ENCODE data around the gene NAIF1. TPM values are rescaled to one million over a fixed set of nuclear protein-coding genes. Genes with fewer than 3 reads are reported as not detected.
A peak's percentile ranks its signal among the peaks of the same experiment; 100 is the strongest.
"Not testable (repeated sequence)": the region's sequence is repeated elsewhere in the genome, so short reads cannot be mapped to it uniquely, and the experiment has no call there.

The NAIF1 gene
- total RNA-seq, 1 donor: 10.8 TPM

DNA sequence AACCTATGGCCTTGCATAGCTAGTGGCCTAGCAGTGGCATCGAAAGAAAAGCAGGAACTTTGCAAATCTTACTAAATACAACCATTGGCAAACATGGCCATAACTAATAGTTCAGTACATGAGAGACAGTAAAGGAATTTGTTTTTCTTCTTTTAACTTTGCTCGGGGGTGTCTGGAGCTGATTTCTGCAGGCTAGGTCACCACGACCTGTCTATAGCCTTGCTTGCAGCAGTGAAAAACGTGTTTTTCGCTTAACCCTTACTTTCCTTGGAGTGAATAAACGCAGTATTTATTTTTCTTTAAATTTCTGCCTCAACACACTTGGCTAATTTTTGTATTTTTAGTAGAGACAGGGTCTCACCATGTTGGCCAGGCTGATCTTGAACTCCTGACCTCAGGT, 19.9 kb downstream of the NAIF1 start:
- DNase-seq (ENCODE audit: low read depth): no peak
- no peak overlapping the region for H3K4me3 ChIP-seq (ENCODE audit: low read depth, low read length)
- TF ChIP-seq, protein P1, sequence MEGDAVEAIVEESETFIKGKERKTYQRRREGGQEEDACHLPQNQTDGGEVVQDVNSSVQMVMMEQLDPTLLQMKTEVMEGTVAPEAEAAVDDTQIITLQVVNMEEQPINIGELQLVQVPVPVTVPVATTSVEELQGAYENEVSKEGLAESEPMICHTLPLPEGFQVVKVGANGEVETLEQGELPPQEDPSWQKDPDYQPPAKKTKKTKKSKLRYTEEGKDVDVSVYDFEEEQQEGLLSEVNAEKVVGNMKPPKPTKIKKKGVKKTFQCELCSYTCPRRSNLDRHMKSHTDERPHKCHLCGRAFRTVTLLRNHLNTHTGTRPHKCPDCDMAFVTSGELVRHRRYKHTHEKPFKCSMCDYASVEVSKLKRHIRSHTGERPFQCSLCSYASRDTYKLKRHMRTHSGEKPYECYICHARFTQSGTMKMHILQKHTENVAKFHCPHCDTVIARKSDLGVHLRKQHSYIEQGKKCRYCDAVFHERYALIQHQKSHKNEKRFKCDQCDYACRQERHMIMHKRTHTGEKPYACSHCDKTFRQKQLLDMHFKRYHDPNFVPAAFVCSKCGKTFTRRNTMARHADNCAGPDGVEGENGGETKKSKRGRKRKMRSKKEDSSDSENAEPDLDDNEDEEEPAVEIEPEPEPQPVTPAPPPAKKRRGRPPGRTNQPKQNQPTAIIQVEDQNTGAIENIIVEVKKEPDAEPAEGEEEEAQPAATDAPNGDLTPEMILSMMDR (IDR thresholded peaks at IDR 0.05; ENCODE audit: insufficient read depth, low read depth, low read length): no peak

DNA sequence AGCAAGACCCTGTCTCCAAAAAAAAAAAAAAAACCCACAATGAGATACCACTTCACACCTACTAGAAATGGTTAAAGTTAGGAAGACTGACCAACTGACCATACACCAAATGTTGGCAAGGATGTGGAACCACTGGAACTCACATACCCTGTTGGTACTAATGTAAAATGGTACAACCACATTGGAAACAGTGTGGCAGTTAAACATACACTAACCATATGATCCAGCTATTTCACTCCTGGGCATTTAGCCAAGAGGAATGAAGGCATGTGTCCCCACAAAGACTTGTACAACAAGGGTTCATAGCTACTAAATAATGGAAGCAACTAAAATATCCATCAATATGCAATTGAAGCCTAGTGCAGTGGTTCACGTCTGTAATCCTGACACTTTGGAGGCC, 21.3 kb downstream of the NAIF1 start:
- no peak overlapping the region for H3K4me3 ChIP-seq (ENCODE audit: low read depth, low read length)
- TF ChIP-seq, protein P1 (IDR thresholded peaks at IDR 0.05; ENCODE audit: insufficient read depth, low read depth, low read length): no peak
- DNase-seq (ENCODE audit: low read depth): peak; percentile 37

DNA sequence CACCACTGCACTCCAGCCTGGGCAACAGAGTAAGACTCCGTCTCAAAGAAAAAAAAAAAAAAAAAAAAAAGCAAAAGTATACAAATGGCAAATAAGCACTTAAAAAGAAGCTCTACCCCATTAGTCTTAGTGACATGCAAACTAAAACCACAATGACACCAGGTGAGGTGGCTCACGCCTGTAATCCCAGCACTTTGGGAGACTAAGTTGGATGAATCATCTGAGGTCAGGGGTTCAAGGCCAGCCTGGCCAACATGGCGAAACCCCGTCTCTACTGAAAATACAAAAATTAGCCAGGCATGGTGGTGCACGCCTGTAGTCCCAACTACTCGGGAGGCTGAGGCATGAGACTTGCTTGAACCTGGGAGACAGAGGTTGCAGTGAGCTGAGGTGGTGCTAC, 21.7 kb downstream of the NAIF1 start:
- not testable (repeated sequence) for H3K4me3 ChIP-seq (ENCODE audit: low read depth, low read length); DNase-seq (ENCODE audit: low read depth)

DNA sequence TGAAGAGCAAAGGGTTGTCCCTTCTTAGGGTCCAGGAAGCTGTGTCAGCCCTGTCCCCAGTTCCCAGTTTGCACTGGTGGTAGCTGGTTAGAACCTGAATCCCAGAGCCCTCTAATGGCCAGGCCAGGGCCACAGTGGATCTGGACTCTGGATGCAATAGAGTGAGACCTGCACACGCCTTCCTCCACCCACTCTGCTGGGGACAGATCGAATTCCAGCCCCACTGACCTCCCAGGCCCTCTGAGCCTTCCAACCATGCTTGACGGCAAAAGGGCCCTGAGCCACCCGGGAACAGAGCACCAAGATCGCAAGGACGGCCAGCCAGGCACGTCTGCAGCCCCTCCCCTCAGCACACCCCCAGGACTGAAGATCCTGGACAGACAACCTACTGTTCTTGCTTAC, 23.7 kb downstream of the NAIF1 start:
- TF ChIP-seq, protein P1 (IDR thresholded peaks at IDR 0.05; ENCODE audit: insufficient read depth, low read depth, low read length): no peak
- DNase-seq (ENCODE audit: low read depth): no peak
- H3K4me3 ChIP-seq (ENCODE audit: low read depth, low read length): no peak overlapping the region

DNA sequence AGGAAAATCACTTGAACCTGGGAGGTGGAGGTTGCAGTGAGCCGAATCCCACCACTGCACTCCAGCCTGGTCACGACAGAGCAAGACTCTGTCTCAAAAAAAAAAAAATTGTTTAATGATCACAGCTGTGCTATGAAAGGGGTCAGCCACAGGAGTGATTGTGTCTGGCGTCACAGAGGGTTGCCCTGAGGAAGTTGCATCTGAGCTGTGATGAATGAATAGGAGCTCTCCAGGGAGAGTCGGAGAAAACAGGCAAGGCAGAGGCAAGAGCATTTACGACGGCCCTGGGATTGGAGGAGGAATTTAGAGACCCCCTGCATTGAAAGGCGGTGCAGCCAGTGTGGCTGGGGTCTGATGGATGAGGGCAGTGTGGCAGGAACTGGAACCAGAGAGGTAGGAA, 25.1 kb downstream of the NAIF1 start:
- no peak for DNase-seq (ENCODE audit: low read depth)
- TF ChIP-seq, protein P1 (IDR thresholded peaks at IDR 0.05; ENCODE audit: insufficient read depth, low read depth, low read length): no peak
- H3K4me3 ChIP-seq (ENCODE audit: low read depth, low read length): no peak overlapping the region

DNA sequence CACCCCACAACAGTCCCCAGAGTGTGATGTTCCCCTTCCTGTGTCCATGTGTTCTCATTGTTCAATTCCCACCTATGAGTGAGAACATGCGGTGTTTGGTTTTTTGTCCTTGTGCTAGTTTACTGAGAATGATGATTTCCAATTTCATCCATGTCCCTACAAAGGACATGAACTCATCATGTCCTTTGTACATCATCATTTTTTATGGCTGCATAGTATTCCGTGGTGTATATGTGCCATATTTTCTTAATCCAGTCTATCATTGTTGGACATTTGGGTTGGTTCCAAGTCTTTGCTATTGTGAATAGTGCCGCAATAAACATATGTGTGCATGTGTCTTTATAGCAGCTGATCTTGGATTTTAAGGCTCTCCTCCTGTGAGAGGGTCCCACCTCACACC, 26.3 kb downstream of the NAIF1 start:
- not testable (repeated sequence) for H3K4me3 ChIP-seq (ENCODE audit: low read depth, low read length); DNase-seq (ENCODE audit: low read depth)

DNA sequence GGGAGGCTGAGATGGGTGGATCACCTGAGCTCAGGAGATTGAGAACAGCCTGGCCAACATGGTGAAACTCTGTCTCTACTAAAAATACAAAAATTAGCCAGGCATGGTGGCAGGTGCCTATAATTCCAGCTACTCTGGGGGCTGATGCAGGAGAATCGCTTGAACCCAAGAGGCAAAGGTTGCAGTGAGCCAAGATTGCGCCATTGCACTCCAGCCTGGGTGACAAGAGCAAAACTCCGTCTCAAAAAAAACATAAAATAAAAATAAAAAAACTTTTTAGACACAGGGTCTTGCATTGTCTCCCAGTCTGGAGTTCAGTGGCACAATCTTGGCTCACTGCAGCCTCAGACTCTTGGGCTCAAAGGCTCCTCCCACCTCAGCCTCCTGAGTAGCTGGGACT, 30.6 kb downstream of the NAIF1 start:
- not testable (repeated sequence) for H3K4me3 ChIP-seq (ENCODE audit: low read depth, low read length); DNase-seq (ENCODE audit: low read depth)

DNA sequence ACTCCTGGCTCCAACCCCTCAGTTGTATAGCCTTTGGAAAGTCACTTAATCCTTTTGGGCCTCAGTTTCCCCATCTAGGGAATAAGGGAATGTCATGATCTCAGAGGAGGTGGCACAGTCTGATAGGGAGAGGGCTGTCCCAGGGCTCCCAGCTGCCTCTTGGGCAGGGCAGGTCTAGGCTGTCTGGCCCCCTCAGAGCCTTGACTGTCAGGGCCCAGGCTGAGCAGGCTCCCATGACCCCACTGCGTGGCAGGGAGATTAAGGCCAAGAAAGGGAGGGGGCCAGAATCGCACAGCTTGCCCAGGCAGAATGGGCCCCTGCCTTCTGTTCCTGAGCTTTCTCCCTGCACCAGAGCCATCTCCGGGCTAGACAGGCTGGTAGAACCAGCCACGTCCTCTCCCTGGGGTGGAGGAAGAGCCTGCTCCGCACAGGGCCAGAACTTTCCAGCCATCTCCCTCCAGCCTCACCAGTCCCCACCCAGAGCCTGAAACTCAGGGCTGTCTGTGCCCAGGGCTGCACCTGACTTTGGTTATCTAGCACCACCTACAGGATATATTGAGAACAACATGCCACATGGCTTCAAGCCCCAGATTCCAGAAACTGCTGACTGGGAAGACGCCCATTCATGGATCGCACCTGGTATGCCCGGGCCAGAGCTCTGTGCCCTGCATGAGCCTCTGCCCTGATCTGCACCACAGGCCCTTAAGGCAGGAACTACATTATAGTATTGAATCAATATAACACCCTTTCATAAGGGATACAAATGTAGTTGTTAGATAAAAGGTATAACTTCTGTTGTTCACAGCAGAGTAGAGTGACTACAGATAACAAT, 32.1 kb downstream of the NAIF1 start:
- TF ChIP-seq, protein P1 (IDR thresholded peaks at IDR 0.05; ENCODE audit: insufficient read depth, low read depth, low read length): peak; percentile 83
- DNase-seq (ENCODE audit: low read depth): peak; percentile 87
- H3K4me3 ChIP-seq (ENCODE audit: low read depth, low read length): no peak overlapping the region
